B cell (primary cell): ENCODE results near the gene KIRREL1. TPM values are rescaled to one million over a fixed set of nuclear protein-coding genes. Genes with fewer than 3 reads are reported as not detected.
A peak's percentile ranks its signal among the peaks of the same experiment; 100 is the strongest.

Experiments
- ATAC-seq: fragments of 200-7000 bp; cut with Tn5 transposase; one replicate; pipeline ENCODE4 v1.10.0; 2021; ENCODE audit warnings: low read depth, mild to moderate bottlenecking, moderate number of reproducible peaks, moderate library complexity
- CTCF ChIA-PET: fragments of 350-600 bp; sonication (Branson Sonifier 250); formaldehyde crosslinking; loops from one replicate; lab custom pipeline; 2021; ENCODE audit warnings: antibody characterized with exemption, inconsistent platforms; lab: Charles Lee
- POLR2A ChIA-PET: fragments of 350-600 bp; sonication (Branson Sonifier 250); formaldehyde crosslinking; loops from one replicate; lab custom pipeline; 2021; ENCODE audit warnings: antibody characterized with exemption; lab: Charles Lee
- DNase-seq: peaks from one replicate; pipeline ENCODE4 v3.0.0; 2013
- H2AFZ ChIP-seq: 2 replicates; pipeline ENCODE4 v1.6.1; 2012; ENCODE audit warnings: mild to moderate bottlenecking, low read depth, low read length; ENCODE audit not compliant: insufficient read depth, poor library complexity, severe bottlenecking
- H3K27ac ChIP-seq, 2 donors: 1 replicate in 1 of 2; 2 replicates in 1 of 2; pipeline ENCODE4 v1.5.1; 2012 to 2013; ENCODE audit warnings: low read length in 2 of 2, mild to moderate bottlenecking in 2 of 2, moderate library complexity in 1 of 2
- H3K27me3 ChIP-seq, 4 experiments: fragments of 200-600 bp in 1 of 4; sonication (generic) in 1 of 4; replicated peaks in 1 of 4; 1 replicate in 2 of 4; 2 replicates in 2 of 4; pipeline versions ENCODE4 v1.6.1 to v1.7.0; 2013 to 2016; ENCODE audit warnings: low read length in 3 of 4, mild to moderate bottlenecking in 2 of 4, mixed read lengths in 1 of 4, moderate library complexity in 1 of 4; ENCODE audit not compliant: insufficient read depth in 4 of 4, control insufficient read depth in 3 of 4; ENCODE audit errors: control extremely low read depth in 1 of 4
- H3K36me3 ChIP-seq, 2 experiments: replicated peaks in 1 of 2; 1 replicate in 1 of 2; 2 replicates in 1 of 2; pipeline versions ENCODE4 v1.6.1 to v1.7.1; 2013; ENCODE audit warnings: low read length in 1 of 2; ENCODE audit not compliant: insufficient read depth in 2 of 2, control insufficient read depth in 1 of 2; ENCODE audit errors: control extremely low read depth in 1 of 2, extremely low read depth in 1 of 2
- H3K4me1 ChIP-seq, 2 donors: fragments of 200-600 bp in 1 of 2; sonication (generic) in 1 of 2; 1 replicate in 1 of 2; 2 replicates in 1 of 2; pipeline versions ENCODE4 v1.5.1 to v1.6.1; 2013 to 2017; ENCODE audit warnings: low read length in 2 of 2; ENCODE audit not compliant: control insufficient read depth in 2 of 2, insufficient read depth in 2 of 2
- H3K4me2 ChIP-seq: replicated peaks from 2 replicates; pipeline ENCODE3; 2012; ENCODE audit warnings: mild to moderate bottlenecking, low read depth, low read length; ENCODE audit not compliant: poor library complexity, severe bottlenecking
- H3K4me3 ChIP-seq, 5 experiments: fragments of 200-600 bp in 1 of 5; sonication (generic) in 1 of 5; 1 replicate in 3 of 5; 2 replicates in 2 of 5; pipeline versions ENCODE4 v1.5.1 to v1.7.0; 2011 to 2016; ENCODE audit warnings: low read length in 4 of 5, mild to moderate bottlenecking in 4 of 5, low read depth in 2 of 5, control low read depth in 1 of 5, moderate library complexity in 1 of 5; ENCODE audit not compliant: insufficient read depth in 1 of 5; ENCODE audit errors: control extremely low read depth in 1 of 5, extremely low read depth in 1 of 5
- H3K79me2 ChIP-seq: fragments of 200-600 bp; sonication (generic); one replicate; pipeline ENCODE4 v1.6.0; 2016; ENCODE audit warnings: low read length; ENCODE audit not compliant: control insufficient read depth, insufficient read depth
- H3K9ac ChIP-seq: fragments of 200-600 bp; sonication (generic); 2 replicates; pipeline ENCODE4 v1.6.1; 2017; ENCODE audit warnings: mild to moderate bottlenecking, low read length, moderate library complexity
- H3K9me3 ChIP-seq, 3 donors: one replicate each; pipeline versions ENCODE4 v1.6.1 to v1.7.1; 2013; ENCODE audit warnings: low read length in 2 of 3; ENCODE audit not compliant: control insufficient read depth in 2 of 3, insufficient read depth in 1 of 3; ENCODE audit errors: control extremely low read depth in 1 of 3
- H4K20me1 ChIP-seq: 2 replicates; pipeline ENCODE4 v1.6.0; 2012; ENCODE audit warnings: mild to moderate bottlenecking, low read length; ENCODE audit not compliant: insufficient read depth, control insufficient read depth, poor library complexity, severe bottlenecking
- H3K27ac Mint-ChIP-seq: one replicate; pipeline ENCODE4 v1.8.0; 2021; ENCODE audit warnings: mixed read lengths
- H3K27me3 Mint-ChIP-seq: one replicate; pipeline ENCODE4 v1.8.0; 2021; ENCODE audit warnings: mixed read lengths
- H3K4me1 Mint-ChIP-seq: one replicate; pipeline ENCODE4 v1.8.0; 2021; ENCODE audit warnings: mixed read lengths
- H3K4me3 Mint-ChIP-seq: one replicate; pipeline ENCODE4 v1.8.0; 2021; ENCODE audit warnings: mixed read lengths
- H3K9me3 Mint-ChIP-seq: one replicate; pipeline ENCODE4 v1.8.0; 2022; ENCODE audit warnings: mixed read lengths; ENCODE audit not compliant: insufficient read depth
- EZH2 ChIP-seq: IDR thresholded peaks from 2 replicates; pipeline ENCODE4 v1.6.1; 2012; ENCODE audit warnings: borderline replicate concordance, low read depth, mild to moderate bottlenecking, moderate library complexity, low read length; ENCODE audit not compliant: insufficient read depth, poor library complexity, severe bottlenecking
- WGBS: methylation state at CpG from one replicate; pipeline ENCODE4 v1.1.5; 2013; ENCODE audit warnings: missing lambda C conversion rate; ENCODE audit not compliant: insufficient coverage; 5-methylcytosine and 5-hydroxymethylcytosine counted together
- intact Hi-C: fragments of 100-400 bp; cut with micrococcal nuclease; formaldehyde crosslinking; loops from one replicate; pipeline ENCODE4 v1.10.0; 2022
- polyA plus RNA-seq: library from polyadenylated mRNA; depleted of rRNA; stranded (reverse); fragments of >200 nt; gene quantifications from 2 replicates; pipeline ENCODE4 v1.2.3, GENCODE V29; 2012
- total RNA-seq, 2 donors: library from RNA; stranded (reverse); fragments of 120-200 nt in 1 of 2; gene quantifications; 1 replicate in 1 of 2; 2 replicates in 1 of 2; pipeline versions ENCODE4 v1.2.3 to v1.2.4, GENCODE V29; 2013 to 2022
- TF ChIP-seq, protein P1 (sequence below): fragments of 200-600 bp; IDR thresholded peaks from one replicate; pipeline ENCODE4 v1.8.0; 2022; ENCODE audit warnings: antibody characterized with exemption, mild to moderate bottlenecking

KIRREL1 gene
- total and polyA plus RNA-seq, 2 donors (not counting 1 experiment from before 2014, with no cell fraction given): not detected

- POLR2A ChIA-PET: no interaction called here
Observed at GRCh38 chr1:158095737-158096335, 102.4 kb downstream of the KIRREL1 start.

DNA sequence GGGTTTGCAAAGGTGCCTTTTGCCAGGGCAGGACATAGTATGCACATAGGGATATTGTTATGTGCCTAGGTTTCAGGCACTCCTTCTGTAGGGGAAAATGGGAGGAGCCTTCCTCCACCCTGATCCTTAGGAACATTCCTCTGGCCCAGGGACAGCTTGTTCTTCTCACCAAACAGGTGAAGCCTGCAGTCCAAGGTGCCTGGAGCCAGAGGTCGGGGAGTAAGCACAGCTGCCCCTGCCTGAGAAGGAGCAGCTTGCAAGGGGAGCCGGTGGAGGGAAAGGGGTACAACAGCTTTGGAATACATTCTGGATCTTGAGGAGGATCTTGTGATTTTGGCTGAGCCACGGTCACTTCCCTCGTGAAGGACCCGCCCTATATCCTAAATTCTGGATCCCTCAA lies 104.8 kb downstream of the KIRREL1 start:
- no peak overlapping the region for H3K27ac Mint-ChIP-seq

More at GRCh38 chr1:158095737-158096335, 102.4 kb downstream of the KIRREL1 start:
- no peaks in the 10 kb centered on the region for H3K4me1 ChIP-seq
- WGBS: no CpG with 5 or more reads among the region's 4 CpGs
- Mint-ChIP-seq H3K27ac (no peak overlapping the region), H3K4me1 (no peaks in the 10 kb centered on the region), H3K27me3 (peaks cover 13% of the 10 kb centered on the region), H3K4me3 (no peak overlapping the region), H3K9me3 (no peaks in the 10 kb centered on the region)
- H3K27me3 ChIP-seq: no peaks in the 10 kb centered on the region
- CTCF ChIA-PET: interaction anchor here (0.6 to 7.5 kb wide), 6 partner anchors 9 to 105 kb away, joined by 3 to 126 read pairs (median 7); no protein-coding TSS in a partner anchor
- DNase-seq (peak; percentile 49), ATAC-seq (peak; percentile 51)
- H4K20me1 ChIP-seq: no peaks in the 10 kb centered on the region
- no peak overlapping the region for H3K4me3 ChIP-seq
- no peaks in the 10 kb centered on the region for H3K79me2 ChIP-seq
- no peak overlapping the region for H2AFZ ChIP-seq
- no peak overlapping the region for H3K9ac ChIP-seq
- intact Hi-C loops: no loop called here
- H3K27ac ChIP-seq: no peak overlapping the region
- no peaks in the 10 kb centered on the region for H3K9me3 ChIP-seq
- TF ChIP-seq, protein P1, sequence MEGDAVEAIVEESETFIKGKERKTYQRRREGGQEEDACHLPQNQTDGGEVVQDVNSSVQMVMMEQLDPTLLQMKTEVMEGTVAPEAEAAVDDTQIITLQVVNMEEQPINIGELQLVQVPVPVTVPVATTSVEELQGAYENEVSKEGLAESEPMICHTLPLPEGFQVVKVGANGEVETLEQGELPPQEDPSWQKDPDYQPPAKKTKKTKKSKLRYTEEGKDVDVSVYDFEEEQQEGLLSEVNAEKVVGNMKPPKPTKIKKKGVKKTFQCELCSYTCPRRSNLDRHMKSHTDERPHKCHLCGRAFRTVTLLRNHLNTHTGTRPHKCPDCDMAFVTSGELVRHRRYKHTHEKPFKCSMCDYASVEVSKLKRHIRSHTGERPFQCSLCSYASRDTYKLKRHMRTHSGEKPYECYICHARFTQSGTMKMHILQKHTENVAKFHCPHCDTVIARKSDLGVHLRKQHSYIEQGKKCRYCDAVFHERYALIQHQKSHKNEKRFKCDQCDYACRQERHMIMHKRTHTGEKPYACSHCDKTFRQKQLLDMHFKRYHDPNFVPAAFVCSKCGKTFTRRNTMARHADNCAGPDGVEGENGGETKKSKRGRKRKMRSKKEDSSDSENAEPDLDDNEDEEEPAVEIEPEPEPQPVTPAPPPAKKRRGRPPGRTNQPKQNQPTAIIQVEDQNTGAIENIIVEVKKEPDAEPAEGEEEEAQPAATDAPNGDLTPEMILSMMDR: peak; percentile 65
- no peak for TF ChIP-seq EZH2
- no peaks in the 10 kb centered on the region for H3K36me3 ChIP-seq
- no peak overlapping the region for H3K4me2 ChIP-seq

More for the DNA sequence above, 104.8 kb downstream of the KIRREL1 start:
- no peaks in the 10 kb centered on the region for H3K4me1 Mint-ChIP-seq
- peaks cover 11% of the 10 kb centered on the region for H3K27me3 Mint-ChIP-seq
- TF ChIP-seq EZH2: no peak
- TF ChIP-seq, protein P1: no peak
- no peak overlapping the region for H3K4me3 Mint-ChIP-seq
- H2AFZ ChIP-seq: no peak overlapping the region
- no peak for DNase-seq
- H3K27ac ChIP-seq: no peak overlapping the region
- ATAC-seq: no peak
- ChIA-PET CTCF (interaction anchor here (0.7 to 7.5 kb wide), 5 partner anchors 9 to 26 kb away, joined by 3 to 126 read pairs (median 6); no protein-coding TSS in a partner anchor), POLR2A (no interaction called here)
- 93% methylated on average over 5 of the region's 5 CpGs for WGBS
- no peaks in the 10 kb centered on the region for H3K9me3 Mint-ChIP-seq
- no peak overlapping the region for H3K4me3 ChIP-seq
- intact Hi-C loops: no loop called here
- peaks cover 0 to 2% (median 0%) of the 10 kb centered on the region in 4 experiments for H3K27me3 ChIP-seq
- no peak overlapping the region for H3K9ac ChIP-seq
- H3K4me2 ChIP-seq: no peak overlapping the region
- no peaks in the 10 kb centered on the region for H3K36me3 ChIP-seq
- H3K4me1 ChIP-seq: no peaks in the 10 kb centered on the region
- no peaks in the 10 kb centered on the region for H3K79me2 ChIP-seq
- no peaks in the 10 kb centered on the region for H3K9me3 ChIP-seq
- H4K20me1 ChIP-seq: no peaks in the 10 kb centered on the region
